22Rv1 (cell line): Measurements from ENCODE around the gene CADM1.

ENCODE experiments used
- H3K27ac ChIP-seq: fragments of 450-650 bp; 2 replicates; pipeline ENCODE4 v1.5.1; 2017
- ZFX ChIP-seq: fragments of 450-650 bp; IDR thresholded peaks from 2 replicates; pipeline ENCODE4 v1.6.1; 2017; ENCODE audit warnings: antibody characterized with exemption, borderline replicate concordance
- TF ChIP-seq, protein P1 (sequence below): fragments of 450-650 bp; IDR thresholded peaks from 2 replicates; pipeline ENCODE4 v1.5.1; 2017; ENCODE audit warnings: mild to moderate bottlenecking

CADM1 gene

GRCh38 chr11:115418626-115419025, 85.6 kb downstream of the CADM1 start:
- H3K27ac ChIP-seq: no peak overlapping the region
- TF ChIP-seq, protein P1, sequence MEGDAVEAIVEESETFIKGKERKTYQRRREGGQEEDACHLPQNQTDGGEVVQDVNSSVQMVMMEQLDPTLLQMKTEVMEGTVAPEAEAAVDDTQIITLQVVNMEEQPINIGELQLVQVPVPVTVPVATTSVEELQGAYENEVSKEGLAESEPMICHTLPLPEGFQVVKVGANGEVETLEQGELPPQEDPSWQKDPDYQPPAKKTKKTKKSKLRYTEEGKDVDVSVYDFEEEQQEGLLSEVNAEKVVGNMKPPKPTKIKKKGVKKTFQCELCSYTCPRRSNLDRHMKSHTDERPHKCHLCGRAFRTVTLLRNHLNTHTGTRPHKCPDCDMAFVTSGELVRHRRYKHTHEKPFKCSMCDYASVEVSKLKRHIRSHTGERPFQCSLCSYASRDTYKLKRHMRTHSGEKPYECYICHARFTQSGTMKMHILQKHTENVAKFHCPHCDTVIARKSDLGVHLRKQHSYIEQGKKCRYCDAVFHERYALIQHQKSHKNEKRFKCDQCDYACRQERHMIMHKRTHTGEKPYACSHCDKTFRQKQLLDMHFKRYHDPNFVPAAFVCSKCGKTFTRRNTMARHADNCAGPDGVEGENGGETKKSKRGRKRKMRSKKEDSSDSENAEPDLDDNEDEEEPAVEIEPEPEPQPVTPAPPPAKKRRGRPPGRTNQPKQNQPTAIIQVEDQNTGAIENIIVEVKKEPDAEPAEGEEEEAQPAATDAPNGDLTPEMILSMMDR: no peak
- no peak for TF ChIP-seq ZFX

DNA sequence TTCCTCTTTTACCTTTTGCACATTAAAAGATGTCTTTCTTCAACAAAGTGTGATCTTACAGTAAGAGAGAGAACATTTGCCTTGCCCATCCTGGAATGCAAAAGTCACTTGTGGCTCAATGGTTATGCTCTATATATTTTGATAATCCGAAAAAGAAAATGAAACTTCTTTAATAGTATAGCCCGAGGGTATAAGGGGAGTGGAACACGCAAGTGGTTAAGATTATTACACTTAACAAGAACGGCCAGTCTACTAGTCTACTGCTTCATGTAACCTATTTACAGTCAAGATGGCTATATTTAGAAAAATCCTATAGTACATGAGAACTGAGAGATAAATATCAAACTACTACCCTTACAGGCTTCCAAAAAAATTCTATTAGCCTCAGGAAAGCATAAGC, 86.1 kb downstream of the CADM1 start:
- H3K27ac ChIP-seq: no peak overlapping the region
- TF ChIP-seq, protein P1: no peak
- TF ChIP-seq ZFX: no peak

DNA sequence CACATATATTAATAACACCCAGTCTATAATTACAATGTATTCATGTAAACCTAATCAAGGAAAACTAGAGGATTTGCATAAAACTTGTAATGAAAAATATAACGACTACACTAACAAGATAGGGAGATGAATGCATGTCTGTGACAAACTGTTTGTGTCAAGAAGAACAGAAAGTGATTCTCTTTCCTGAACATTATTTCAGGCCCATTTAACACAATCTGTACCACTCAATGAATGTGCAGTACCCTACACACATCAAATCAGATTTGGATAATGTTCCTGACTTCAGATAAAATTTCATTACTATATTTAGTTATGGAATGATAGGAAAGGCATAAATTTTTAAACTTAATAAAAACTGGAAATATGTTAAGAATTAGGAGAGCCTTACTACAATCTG, 93.1 kb downstream of the CADM1 start:
- no peak overlapping the region for H3K27ac ChIP-seq
- TF ChIP-seq ZFX: no peak
- TF ChIP-seq, protein P1: no peak

- no peak overlapping the region for H3K27ac ChIP-seq
- TF ChIP-seq, protein P1: no peak
- TF ChIP-seq ZFX: no peak
Observed at GRCh38 chr11:115409691-115410220, 94.5 kb downstream of the CADM1 start.

DNA sequence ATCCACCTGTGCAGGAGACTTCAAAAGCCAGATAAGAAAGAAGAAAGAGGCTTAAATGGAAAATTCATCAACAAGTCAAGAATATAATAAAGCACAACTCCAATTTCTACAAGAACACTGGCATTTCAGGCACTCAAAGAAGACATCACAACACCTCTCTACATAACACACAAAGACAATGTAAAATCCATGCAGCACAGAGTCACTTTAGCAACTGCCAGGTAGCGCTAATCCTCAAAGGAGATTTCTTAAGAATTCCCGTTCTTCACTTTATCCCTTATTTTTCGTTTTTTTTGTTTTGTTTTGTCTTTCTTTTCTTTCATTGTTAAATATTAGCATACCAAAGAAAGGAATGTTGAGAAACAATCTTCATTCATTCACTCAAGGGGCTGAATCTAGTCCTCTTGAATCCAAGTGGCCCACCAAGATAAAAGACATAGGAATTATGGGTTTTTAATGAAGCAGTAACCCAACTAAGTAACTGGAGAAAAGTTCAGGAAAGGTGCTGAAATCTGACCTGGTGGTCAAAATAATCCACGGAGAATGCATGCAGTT, 95.0 kb downstream of the CADM1 start:
- H3K27ac ChIP-seq: no peak overlapping the region
- TF ChIP-seq, protein P1: no peak
- no peak for TF ChIP-seq ZFX

GRCh38 chr11:115408036-115408921, 95.9 kb downstream of the CADM1 start:
- TF ChIP-seq ZFX: no peak
- TF ChIP-seq, protein P1: no peak
- H3K27ac ChIP-seq: no peak overlapping the region

- TF ChIP-seq ZFX: no peak
- TF ChIP-seq, protein P1: no peak
Observed at GRCh38 chr11:115407496-115407895, 96.7 kb downstream of the CADM1 start.

More at GRCh38 chr11:115407496-115407895, 96.7 kb downstream of the CADM1 start:
- H3K27ac ChIP-seq: no peak overlapping the region
